ENCODE data around the gene CTAG2.

DNA sequence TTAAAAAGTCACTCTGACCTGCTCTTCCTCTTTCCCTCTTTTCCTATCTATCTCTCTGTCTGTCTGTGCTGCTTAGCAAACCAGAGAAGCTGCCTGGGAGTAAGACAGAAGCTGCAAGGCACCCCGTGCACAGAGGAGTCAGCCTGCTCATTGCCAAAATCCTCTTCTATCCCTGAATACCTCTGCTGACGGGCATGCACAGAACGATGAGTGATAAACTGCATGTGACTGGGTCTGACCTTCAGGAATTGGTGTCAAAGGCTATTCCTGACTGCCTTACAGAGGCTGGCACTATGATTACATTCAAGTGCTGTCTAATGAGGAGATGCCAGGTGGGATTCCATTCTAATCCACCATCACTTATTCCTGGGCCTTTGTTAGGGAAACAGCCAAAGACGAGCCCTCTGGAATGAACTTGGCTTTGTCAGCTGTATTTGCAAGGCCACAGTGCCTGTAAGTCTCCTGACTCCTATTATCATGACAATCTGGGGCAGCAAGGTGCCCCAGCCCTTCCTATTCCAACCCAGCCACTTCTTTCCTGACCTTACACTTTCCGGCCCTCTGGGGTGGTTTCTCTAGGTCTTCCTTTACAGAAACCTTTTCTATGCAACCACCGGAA lies 45.4 kb upstream of the CTAG2 start:
- TF ChIP-seq, protein P1, sequence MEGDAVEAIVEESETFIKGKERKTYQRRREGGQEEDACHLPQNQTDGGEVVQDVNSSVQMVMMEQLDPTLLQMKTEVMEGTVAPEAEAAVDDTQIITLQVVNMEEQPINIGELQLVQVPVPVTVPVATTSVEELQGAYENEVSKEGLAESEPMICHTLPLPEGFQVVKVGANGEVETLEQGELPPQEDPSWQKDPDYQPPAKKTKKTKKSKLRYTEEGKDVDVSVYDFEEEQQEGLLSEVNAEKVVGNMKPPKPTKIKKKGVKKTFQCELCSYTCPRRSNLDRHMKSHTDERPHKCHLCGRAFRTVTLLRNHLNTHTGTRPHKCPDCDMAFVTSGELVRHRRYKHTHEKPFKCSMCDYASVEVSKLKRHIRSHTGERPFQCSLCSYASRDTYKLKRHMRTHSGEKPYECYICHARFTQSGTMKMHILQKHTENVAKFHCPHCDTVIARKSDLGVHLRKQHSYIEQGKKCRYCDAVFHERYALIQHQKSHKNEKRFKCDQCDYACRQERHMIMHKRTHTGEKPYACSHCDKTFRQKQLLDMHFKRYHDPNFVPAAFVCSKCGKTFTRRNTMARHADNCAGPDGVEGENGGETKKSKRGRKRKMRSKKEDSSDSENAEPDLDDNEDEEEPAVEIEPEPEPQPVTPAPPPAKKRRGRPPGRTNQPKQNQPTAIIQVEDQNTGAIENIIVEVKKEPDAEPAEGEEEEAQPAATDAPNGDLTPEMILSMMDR (IDR thresholded peaks at IDR 0.05), result no peak
- no peak for TF ChIP-seq EP300 (IDR thresholded peaks at IDR 0.05)

Measured in stomach (tissue), 4 donors.